GM18951 (cell line): ENCODE measurements around the gene SCN3B.

Experiments used
- POLR2A ChIP-seq: IDR thresholded peaks from 4 replicates; pipeline ENCODE4 v1.6.1; 2011; ENCODE audit warnings: mild to moderate bottlenecking; ENCODE audit not compliant: insufficient read length, insufficient read depth; ENCODE audit errors: extremely low read depth
- in situ Hi-C: fragments of 300-500 bp; cut with MboI; formaldehyde crosslinking; loops from one replicate; pipeline ENCODE4 v1.12.0; 2022; ENCODE audit warnings: low sequenced_read_pairs, mixed read lengths, inconsistent platforms; ENCODE audit not compliant: unreplicated experiment

The SCN3B gene, protein sequence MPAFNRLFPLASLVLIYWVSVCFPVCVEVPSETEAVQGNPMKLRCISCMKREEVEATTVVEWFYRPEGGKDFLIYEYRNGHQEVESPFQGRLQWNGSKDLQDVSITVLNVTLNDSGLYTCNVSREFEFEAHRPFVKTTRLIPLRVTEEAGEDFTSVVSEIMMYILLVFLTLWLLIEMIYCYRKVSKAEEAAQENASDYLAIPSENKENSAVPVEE

DNA sequence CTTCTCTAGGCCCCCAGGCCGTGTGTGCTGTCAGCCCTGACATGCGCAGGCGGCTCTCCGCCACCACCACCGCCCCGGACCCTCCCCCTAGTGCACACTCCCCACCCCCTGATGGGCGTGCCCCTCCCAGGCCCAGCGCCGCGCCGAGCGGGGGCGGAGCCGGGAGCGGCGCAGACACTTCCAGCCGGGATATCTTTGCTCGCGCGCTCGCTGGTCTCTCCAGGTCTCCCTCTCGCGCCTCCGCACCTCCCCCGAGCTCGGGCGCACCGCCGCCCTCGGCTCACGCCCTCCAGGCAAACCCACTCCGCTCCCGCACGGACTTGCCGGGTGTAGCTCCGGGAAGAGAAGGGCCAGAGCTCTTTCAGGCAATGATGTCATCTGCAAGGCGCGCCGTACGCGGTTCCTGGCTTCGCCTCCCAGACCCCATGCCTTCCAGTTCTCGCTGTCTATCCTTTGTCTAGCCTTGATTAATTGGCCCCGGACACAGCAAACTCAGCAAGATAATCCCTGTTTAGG, at the start of gene SCN3B:
Gene SCN3B (minus strand): TSS at position 59 of the 516 bp plus-strand sequence. CDS start 823 bp downstream, outside the sequence.
- no peak for TF ChIP-seq POLR2A
- in situ Hi-C loops: no loop called here

DNA sequence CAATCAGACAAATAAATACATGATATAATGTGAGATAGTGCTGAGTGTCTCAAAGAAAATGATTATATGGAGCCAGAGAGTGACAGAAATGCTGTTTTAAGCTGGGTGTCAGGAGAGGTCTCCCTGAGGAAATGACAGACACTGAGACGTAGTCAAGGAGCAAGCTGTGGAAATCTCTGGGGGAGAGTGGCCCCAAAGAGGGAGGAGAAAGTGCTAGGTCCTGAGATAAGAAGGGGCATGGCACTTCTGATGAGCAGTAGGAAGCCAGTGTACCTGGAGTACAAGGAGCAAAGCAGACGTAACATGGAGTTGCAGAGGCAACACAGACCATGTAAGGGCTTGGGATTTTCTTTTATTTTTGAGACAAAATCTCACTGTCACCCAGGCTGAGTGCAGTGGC, 48.3 kb upstream of the SCN3B start:
- TF ChIP-seq POLR2A: no peak
- in situ Hi-C loops: loop anchor here (10.0 kb wide), 1 partner anchor 58 kb away; no protein-coding TSS in a partner anchor

- in situ Hi-C loops: loop anchor here (10.0 kb wide), 1 partner anchor 57 kb away; no protein-coding TSS in a partner anchor
- TF ChIP-seq POLR2A: no peak
Observed at GRCh38 chr11:123702139-123702538, 47.7 kb upstream of the SCN3B start.

DNA sequence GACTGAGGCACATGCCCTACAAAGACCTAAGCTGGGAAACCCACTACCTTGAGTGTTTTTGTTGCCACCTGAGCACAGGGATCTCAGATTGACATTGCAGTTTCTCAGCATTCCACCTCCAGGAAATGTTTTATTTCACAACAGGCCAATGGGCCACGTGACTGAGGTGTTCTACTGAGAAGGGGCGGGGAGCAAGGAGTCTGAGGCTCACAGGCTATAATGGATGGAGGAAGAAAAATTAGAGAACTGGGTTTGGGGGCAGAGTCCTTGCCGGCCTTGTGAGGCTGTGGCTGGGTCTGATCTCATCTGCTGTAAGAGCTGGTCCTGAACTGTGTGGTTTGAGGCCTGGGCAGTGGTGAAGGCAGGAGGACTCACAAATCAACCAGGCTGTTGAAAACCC, 46.3 kb upstream of the SCN3B start:
- in situ Hi-C loops: loop anchor here (10.0 kb wide), 1 partner anchor 56 kb away; no protein-coding TSS in a partner anchor
- no peak for TF ChIP-seq POLR2A

- no peak for TF ChIP-seq POLR2A
- in situ Hi-C loops: no loop called here
Observed at GRCh38 chr11:123698546-123699127, 44.2 kb upstream of the SCN3B start.

DNA sequence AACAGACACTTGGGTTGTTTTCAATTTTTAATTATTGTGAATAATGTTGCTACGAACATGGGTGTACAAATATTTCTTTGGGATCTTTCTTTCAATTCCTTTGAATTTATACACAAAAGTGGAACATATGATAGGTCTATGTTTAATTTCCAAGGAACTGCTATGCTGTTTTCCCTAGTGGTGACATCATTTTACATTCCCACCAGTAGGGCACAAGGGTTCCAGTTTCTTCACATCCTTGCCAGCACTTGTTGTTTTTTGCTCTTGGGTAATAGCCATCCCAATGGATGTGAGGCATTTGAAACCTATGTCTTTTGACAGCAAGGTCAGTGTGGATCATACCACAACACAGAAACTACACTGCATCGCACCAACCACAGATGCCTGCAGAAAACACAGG, 41.8 kb upstream of the SCN3B start:
- in situ Hi-C loops: no loop called here
- TF ChIP-seq POLR2A: no peak

- TF ChIP-seq POLR2A: no peak
- in situ Hi-C loops: no loop called here
Observed at GRCh38 chr11:123695231-123695630, 40.8 kb upstream of the SCN3B start.

DNA sequence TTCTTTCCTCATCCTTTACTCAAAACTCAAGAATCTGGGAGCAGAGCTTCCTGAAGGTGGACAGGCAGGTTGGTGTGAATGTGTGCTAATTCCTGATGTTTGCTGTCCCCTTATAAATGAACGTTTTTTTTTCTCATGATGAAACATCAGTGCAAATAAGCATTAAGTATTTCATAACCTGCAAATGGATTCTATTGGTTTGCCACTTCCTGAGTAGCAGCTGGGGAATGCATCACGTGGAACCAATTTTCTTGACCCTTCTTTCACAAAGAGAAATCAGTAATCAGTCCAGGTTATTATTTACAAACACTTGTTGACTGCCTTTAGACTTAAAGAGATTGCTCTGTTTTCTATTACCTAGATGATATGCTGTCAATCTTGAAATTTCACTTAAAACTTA, 40.1 kb upstream of the SCN3B start:
- in situ Hi-C loops: no loop called here
- no peak for TF ChIP-seq POLR2A

- in situ Hi-C loops: no loop called here
- TF ChIP-seq POLR2A: no peak
Observed at GRCh38 chr11:123692961-123693360, 38.5 kb upstream of the SCN3B start.

DNA sequence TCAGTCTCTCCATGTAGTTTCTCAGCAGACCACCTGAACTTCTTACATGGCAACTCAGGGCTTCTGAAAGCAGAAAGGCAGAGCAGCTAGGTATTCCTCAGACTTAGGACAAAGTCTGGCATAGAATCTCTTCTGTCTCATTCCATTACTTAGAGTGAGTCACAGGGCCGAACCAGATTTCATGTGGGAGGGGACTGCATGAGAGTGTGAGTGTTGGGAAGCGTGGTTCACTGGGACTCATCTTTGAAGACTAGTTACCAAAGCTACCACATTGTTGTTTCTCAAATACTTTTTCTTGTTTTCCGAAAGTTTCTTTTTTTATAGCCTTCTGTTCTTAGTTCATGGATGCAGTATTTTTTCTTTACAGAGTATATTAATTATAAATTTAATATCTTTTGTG, 36.1 kb upstream of the SCN3B start:
- in situ Hi-C loops: no loop called here
- no peak for TF ChIP-seq POLR2A

- in situ Hi-C loops: no loop called here
Observed at GRCh38 chr11:123684601-123685000, 30.2 kb upstream of the SCN3B start.

GRCh38 chr11:123683428-123684170, 29.2 kb upstream of the SCN3B start:
- TF ChIP-seq POLR2A: no peak
- in situ Hi-C loops: no loop called here

More at GRCh38 chr11:123684601-123685000, 30.2 kb upstream of the SCN3B start:
- TF ChIP-seq POLR2A: no peak

DNA sequence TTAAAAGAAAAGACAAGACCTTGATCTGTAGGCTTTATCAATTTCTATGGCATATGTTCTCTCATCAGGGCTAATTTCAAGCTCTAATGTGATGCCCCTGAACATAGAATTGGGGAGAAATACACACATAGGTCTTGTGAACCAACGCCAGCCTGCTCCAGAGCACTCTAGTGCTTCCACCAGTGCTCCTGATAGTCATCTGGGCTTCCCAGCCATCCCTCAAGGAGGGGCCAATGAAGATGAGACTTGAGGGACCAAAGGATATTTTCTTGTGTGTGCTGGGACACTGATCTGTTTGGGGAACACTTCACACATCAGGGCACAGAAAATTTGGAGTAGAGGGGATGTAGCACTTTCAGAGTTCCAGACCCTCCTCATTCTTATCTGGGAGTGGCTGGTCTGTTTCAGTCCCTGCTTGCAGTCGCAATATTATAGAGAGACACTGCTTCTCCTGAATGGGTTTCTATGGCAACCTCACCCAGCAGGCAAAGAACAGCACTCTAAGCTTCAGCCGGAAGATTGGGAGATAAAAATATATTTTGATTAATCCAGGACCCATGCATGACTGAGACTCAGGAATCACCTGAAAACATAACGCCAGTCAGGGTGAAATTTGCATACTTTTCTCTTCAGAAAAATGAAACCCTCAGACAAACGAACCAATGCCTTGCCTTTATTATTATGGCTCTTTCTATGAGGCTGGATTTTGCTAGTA, 28.4 kb upstream of the SCN3B start:
- in situ Hi-C loops: no loop called here
- TF ChIP-seq POLR2A: no peak

- TF ChIP-seq POLR2A: no peak
- in situ Hi-C loops: no loop called here
Observed at GRCh38 chr11:123681030-123681429, 26.6 kb upstream of the SCN3B start.
